GM18858 (cell line): ENCODE measurements around the gene TELO2.

ENCODE experiments used
- ATAC-seq: cut with Tn5 transposase; IDR thresholded peaks from one replicate; pipeline ENCODE4 v1.9.1; 2021; ENCODE audit not compliant: unreplicated experiment

TELO2 gene

DNA sequence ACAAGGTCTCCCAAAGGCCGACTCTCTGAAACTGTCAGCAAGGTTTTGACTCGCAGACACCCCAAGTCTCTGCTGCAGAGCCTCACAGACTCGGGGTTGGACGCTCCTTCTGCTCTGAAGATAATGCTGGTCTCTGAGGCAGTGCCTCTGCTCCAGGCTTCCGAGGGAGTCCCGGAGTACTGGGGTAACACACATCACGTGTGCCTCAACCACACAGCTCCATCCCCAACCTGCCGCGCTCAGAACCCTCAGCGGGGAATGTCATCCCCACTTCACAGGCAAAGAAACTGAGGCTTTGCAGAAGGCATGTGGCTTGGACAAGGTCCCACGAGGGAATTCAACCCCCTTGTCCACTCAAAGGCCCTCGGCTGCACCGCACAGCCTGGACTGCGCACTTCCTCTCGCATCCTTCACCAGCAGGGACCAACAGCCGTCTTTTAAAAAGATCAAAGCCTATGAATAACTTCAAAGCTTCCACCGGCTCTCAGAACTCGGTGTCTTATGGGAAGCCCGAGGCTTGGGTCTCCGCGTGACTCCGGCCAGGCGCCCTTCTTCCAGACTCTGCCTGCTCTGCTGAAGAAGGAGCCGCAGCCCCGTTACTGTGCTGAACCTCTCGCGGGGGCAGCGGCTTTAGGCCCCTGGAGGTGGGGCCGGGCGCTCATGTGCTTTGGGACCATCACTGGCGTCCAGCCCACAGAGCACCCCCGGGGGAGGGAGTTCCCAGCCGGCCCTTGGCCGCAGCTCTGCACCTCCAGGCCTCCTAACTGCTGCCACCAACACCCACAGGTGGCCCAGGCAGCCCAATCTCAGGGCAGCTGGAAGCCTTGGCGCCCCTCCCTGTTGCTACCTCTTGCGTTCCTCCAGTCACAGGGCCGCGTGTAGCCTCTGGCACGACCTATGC is 42.5 kb downstream of the TELO2 start:
- ATAC-seq, result no peak

DNA sequence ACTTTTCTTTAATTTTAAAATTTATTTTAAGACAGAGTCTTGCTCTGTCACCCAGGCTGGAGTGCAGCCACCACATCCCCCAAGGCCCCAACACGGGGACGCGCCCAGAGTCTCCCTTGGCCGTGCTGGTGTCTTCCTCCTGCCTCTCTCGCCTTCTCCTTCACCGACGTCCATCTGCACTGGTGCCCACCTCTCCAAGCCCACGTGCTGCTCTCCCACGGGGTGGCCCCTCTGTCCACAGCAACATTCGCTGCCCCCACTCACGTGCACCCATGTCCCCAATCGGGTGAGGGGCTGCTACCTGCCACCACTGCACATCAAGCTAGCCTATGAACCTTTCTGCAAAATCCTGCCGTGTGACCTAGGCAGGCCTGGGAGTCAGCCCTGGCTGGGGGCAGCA is 43.4 kb downstream of the TELO2 start:
- no peak for ATAC-seq

DNA sequence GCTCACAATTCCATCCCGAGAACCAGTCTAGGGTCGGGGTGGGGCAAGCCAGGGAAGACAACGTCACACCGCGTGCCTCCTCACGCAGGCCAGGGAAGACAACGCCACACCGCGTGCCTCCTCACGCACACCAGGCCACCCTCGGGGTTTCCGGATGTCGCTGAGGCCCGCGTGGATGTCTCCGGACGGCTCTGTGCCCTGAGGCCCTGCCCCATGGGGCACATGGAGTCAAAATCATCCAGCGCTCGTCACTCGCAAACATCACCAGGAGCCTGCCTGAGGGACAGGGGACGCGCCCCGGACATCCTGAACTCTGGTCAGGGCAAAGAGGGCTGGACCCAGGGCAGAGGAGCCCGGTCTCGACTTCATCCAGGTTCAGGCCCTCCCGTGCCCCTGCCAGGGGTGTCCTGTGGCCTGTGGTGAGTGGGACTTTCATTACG is 44.0 kb downstream of the TELO2 start:
- no peak for ATAC-seq

DNA sequence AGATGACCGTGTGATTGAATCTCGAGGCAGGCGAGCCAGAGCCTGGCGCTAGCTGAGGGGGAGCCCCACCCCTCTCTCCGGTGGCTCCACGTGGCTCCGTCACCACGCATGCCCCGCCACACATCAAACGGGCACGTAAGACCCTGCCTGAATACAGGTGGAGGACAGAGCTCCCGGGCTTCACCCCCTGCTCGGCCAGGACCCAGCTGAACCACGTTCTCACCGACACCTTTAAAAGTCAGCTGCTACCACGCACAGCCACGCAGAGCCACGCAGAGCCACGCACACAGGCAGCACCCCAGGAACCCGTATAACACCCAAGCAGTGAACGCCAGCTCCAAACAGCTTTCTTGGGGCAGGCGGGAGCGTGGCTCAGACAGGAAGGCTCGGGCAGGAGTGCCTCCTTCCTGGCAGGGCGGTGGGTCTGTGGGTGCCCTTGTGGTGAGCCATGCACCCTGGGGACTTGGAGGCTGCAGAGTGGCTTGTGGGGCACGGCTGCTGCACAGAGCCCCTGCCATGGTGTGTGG is 44.7 kb downstream of the TELO2 start:
- no peak for ATAC-seq

DNA sequence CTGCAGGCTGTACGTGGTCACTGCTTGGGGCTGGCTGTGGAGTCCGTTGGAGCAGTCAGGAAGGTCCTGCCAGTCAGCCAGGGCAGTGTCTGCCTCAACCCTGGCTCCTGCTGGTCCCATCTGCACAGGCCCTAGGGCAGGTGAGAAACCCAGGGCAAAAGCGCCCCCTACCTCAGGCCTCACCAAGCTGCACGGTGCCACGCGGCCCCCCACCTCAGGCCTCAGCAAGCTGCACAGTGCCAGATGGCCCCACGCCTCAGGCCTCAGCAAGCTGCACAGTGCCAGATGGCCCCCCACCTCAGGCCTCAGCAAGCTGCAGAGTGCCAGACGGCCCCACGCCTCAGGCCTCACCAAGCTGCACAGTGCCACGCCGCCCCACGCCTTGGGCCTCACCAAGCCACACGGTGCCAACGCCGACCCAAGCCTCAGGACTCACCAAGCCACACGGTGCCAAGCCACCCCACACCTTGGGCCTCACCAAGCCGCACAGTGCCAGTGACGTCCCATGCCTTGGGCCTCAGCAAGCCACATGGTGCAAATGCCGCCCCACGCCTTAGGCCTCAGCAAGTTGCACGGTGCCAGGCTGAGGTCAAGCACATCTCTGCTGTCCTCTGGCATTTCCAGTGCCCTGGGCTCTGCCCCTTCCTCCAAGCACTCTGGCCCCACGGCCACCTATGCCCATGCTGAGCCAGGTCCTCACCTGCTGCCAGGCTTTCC is 45.8 kb downstream of the TELO2 start:
- no peak for ATAC-seq

DNA sequence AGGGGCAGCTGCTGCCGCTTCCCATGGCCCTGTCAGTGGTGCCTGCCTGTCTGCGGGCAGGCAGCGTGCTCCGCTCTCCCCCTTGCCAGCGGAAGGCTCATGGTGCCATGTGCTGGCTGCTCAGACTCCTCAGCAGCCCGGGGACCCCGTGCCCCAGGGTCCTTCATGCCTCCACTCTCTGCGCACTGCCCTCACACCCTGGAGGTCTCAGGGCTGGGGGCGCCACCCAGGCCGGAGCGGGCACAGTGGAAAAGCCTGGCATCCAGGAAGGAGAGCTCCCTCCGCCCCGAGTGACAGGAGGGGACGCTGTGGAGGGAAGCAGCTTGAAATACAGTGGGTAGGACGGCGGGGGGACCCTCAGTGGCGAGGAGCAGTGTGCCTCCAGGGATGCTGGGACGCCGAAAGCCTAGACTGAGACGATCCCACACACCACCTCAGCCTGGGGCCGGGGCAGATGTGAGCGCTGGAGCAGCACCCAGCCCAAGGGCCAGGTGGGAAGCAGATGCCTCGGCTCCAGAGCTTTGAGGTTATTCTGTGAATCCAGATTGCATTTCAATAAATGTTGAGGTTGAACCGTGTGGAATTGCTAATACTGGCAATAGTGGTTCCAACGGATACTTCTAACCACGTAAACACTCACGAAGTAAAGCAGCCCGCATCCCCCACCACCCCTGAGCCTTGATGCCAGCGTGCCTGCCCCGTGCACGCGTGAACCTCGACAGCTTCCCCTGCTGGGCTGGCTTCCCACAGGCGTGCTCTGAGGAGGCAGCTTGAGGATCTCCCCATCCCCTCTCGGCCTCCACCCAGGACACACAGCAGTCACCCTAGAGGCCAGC is 46.8 kb downstream of the TELO2 start:
- no peak for ATAC-seq

DNA sequence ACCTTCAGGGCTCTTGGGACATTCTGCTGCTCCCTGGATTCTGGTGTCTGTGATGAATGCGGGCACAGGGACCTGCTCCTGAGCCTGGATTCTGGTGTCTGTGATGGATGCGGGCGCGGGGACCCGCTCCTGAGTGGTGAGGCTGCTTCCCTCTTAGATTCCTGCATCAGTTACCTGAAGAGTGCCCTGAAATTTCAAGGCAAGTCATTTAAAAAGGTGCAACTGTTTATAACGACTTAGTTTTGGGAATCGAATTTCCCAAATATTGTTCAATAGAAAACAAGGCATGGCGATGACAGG is 47.3 kb downstream of the TELO2 start:
- ATAC-seq, result no peak

DNA sequence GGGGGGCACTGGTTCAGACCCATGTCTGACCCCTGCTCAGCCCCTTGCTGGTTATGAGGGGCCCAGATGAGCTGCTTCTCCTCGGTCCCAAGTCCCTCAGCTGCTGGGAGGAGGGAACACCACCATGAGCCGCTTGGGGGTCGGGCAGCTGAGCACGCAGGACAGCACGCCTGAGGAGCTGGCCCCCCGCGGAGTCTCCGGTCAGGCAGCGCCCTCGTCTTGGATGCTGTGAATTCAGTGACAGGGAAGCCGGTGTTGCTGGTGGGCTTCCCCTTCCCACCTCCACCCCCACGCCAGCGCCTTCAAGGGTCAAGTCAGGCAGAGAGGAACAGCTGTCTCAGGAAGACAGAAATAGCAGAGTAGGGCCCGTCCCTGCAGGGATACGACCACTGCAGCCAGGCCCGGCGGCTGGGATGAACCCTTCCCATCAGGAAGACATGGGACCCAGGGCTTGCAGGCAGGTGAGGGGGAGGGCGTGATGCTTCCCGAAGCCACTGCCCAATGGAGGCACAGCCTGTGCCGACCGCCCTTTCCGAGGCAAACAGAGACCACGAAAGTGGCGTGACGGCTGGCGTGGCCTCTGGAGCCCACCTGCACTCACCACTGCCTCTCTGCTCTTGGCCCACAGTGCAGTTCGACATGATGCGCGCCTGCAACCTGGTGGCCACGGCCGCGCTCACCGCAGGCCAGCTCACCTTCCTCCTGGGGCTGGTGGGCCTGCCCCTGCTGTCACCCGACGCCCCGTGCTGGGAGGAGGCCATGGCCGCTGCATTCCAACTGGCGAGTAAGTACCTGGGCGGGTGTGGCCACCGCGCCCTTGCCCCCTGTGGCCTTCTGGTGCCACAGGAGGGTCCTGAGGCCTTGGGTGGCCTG is 48.4 kb downstream of the TELO2 start:
- ATAC-seq, result no peak

DNA sequence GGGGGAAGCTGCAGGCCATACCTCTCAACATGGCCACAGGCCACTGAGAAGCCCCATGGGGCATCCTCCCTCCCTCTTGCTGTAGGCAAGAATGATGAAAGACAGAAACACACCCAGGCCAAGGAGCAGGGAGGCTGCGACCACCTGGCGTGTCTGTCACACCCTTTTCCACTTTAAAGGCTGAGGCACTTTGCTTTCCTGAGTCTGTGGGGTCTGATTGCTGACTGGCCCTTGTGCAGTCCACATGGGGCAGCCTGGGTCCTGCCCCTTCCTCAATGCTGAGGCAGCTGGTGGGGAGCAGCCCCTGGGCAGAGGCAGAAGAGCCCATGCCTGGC is 49.0 kb downstream of the TELO2 start:
- ATAC-seq, result no peak

DNA sequence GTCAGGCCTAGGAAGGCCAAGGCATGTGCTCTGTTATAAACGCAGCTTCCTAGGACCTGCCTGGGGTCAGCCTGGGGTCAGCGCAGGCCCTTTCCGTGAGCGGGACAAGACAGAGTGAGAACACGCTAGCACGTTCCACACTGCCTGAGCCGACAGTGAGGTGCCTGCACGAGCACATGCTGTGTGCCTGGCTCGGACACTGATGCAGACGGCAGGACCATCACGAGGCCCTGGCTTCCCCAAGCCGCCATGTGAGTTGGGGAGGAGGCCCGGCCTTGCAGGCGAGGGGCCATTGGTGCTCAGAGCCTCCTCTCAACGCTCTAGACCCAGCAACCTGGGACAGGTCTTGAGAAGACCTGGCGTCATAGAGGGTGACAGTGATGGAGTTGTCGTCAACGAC is 49.4 kb downstream of the TELO2 start:
- ATAC-seq, result no peak

DNA sequence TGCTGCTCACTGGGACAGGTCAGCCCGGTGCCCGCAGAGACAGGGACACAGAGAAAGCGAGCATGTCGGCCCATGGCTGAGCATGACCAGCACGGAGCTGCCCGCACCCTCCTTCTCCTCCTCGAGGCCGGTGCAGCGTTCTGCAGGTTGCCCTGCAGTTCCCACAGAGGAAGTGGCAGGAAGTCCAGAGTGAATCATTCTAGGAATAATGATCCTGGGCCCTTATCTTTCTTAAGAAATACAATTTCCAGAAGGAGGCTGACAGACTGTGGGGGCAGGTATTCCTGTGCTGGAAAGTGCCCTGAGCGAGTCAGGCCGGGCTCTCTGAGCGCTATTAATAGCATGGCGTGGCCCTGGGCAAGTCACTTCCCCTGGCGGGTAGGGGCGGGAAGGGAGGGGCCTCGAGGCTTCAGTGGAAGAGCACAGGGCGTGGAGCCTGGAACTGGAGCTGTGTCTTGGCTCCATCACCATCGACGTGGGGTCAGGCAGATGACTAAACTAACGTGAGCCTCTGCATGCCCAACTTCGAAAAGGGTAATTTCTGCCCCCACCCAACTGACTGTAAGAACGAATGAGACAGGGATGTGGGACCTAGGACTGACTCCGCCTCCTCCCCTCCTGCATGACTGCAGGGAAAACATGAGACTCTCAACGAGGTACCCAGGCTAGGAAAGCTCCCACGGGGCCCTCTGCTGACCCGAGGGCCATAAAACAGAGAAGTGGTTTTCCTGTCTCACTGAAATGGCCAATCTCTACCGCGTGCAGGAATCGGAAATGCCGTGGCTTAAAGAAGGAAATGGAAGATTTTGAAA is 50.1 kb downstream of the TELO2 start:
- ATAC-seq, result no peak

DNA sequence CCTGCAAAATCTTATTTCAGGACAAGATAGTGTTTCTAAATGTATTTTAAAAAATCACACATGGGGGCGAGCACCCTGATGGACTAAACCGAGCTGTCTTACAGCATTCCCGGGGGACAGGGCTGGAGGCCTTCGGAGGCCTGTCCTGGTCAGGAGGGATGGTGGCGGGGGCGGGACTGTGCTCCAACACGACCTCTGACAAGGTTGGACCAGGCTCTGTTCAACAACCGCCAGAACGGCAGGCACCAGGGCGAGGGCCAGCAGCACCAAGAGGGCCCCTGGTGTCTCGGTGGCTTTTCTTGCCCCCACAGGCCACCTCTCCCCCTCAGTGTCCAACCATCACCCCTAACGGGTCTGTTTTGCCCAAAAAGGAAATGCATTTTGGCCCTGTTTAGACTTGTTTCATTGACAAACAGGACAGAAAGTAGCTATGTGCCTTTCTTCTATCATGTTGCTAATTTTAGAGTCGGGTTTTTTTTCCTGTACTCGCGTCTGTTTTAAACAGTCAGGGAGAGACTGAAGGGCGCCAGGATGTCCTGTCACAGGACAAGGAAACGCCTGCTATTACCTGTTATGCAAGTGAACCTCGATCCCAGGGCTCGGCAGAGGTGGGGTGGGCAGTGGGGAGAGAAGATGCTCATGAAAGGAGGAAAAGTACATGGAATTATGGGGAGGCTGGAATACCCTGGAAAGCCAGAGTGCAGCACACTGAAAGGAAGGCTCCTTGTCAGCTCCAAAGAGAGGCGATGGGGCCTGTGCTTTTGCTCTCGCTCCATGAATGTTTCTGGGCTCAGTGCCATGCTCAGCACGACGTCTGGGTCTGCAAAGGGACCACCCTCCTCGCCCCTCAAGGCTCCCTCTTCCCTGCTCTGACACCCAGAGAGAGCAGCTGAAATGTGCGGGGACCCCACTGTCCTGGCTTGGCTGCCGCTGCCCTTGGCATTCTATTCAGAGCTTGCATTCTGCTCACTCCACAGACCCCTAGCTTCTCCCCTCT is 52.2 kb downstream of the TELO2 start:
- no peak for ATAC-seq

DNA sequence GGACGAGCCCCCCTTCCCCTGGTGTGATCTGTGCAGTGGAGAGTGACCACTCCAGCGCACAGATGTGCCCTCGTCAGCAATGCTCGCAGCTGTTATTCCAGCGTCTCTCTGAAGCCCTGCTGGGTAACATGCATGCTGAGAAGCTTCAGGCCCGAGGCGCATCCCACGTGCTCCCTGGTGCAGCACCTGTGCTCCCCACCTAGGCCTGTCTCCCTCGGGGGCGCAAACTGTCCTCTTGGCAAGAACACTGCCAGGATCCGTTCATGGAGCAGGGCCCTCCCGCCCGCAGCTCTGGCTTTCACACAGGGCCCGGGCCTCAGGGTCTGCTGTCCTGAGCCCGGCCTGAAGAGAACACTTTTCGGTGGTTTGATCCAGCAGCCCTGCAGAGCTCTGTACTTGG is 53.3 kb downstream of the TELO2 start:
- no peak for ATAC-seq

DNA sequence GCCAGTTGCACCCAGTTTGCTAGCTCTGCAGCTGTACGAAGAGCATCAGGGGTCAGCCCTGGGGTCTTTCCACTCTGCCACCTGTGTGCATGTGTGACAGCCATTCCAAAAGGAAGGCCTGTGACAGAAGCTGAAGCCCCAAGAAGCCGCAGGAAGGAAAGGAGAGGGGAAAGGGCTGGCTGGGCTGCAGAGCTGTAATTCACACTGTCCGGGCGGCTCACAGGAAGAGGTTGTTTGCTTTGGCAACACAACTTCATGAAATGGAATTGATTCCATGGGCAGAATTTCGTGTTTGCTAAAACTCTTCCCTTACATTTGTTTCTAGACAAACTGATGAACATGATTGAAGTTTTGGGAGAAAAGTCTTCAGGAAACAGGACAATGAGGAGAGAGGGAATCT is 55.1 kb downstream of the TELO2 start:
- ATAC-seq, result no peak

DNA sequence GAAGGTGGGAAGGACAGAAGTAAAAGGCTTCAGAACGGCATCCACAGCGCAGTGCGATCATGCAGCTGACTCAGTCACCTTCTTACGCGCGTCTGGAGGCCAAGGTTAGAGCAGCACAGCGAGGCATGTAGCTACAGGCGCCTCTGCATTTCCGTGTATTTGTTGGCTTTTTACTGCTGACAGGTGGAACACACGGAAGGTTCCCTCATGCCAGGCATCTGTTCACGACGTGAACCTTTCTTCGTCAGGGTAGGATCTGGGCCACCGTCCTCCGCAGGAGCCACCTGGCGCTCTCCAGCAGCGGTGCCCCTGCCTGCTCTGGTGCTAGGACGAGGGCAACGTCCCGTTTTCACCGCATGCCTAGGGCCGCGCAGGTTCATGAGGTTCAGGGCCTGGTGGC is 55.6 kb downstream of the TELO2 start:
- ATAC-seq, result no peak

DNA sequence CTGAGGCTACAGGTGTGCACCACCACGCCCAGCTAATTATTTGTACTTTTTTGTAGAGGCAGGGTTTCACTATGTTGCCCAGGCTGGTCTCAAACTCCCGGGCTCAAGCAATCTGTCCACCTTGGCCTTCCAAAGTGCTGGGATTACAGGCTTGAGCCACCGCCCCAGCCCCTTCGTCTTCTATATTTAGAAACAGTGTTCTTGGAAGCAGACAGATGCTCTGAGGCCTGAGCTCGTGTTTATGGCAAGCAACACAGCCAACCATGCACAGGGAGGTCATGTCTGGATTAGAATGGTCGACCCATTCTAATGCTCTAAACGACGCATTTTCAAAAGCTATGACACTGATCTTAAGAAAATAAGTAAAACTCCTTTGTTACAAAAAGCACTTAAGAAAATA is 56.9 kb downstream of the TELO2 start:
- ATAC-seq, result no peak

DNA sequence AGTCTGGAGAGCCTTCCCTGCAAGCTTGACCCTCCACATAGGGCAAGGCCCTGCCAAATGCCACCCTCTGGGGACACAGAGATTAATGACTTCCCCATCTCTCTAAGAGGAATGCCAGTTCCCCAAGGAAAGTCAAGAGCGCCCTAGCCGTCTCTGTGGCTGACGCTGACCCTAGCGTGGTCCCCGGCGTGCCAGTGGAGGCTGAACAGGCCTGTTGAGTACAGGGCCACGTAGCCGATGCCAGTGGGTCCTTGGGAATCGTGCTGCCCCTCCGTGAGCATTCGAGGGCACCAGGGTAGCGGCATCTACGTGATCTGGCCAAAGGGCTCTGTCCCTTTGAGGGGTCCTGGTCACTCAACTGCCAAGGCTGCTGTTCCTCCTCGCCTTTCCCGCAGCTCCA is 57.5 kb downstream of the TELO2 start:
- ATAC-seq, result no peak

DNA sequence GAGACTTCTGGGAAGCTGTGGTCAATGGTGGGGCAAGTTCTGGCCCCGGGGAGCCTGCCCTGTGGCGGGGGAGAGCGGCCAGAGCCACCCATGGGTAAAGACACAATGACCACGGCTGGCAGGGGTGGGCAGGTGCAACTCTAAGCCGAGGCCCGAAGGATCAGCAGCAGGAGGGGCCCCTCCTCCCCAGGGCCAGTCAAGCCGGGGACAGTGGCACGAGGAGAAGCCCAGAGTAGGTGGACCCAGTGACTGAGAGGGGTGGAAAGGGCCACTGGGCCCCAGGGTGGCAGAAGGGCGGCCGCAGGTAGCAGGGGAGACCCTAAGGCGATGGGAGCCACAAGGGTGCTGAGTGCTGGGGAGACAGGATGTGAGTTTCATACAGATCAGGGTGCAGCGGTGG is 58.0 kb downstream of the TELO2 start:
- no peak for ATAC-seq

DNA sequence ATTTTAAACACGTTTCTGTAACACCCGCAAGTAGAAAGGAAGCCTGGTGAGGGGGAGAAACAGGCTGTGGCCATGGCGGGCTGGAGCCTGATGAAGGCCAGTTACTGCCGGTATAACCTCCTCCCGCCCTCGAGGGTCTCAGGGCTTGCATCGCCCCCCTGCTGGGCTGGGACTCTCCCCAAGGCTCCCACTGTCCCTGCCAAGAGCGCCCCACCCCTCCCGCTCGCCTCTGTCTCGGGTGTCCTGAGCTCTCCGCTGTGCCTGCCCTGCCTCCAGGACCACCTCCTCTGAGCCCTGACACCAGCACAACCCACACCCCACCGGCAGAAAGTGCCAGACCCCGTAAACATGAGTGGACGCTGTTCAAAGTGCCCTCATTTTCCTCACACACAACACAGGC is 59.0 kb downstream of the TELO2 start:
- ATAC-seq, result no peak
